DMS153 treated with DMSO at 0.1 percent for 48 hours (cell line): ENCODE data around the gene SMAD7.

Experiments used
- DNase-seq: peaks from one replicate; lab custom pipeline; 2025; ENCODE audit not compliant: unreplicated experiment; lab: John Stamatoyannopoulos, UW

The SMAD7 gene

GRCh38 chr18:48932822-48933510, 17.8 kb downstream of the SMAD7 start:
- DNase-seq = no peak

GRCh38 chr18:48932462-48932818, 18.3 kb downstream of the SMAD7 start:
- DNase-seq = no peak

- no peak for DNase-seq
Measured at GRCh38 chr18:48931680-48932461, 18.9 kb downstream of the SMAD7 start.

GRCh38 chr18:48930926-48931325, 19.8 kb downstream of the SMAD7 start:
- no peak for DNase-seq

GRCh38 chr18:48929941-48930713, 20.6 kb downstream of the SMAD7 start:
- DNase-seq = no peak

GRCh38 chr18:48929212-48929612, 21.6 kb downstream of the SMAD7 start:
- no peak for DNase-seq

- DNase-seq = peak; percentile 79
Measured at GRCh38 chr18:48928787-48929186, 22.0 kb downstream of the SMAD7 start.

GRCh38 chr18:48927286-48928080, 23.3 kb downstream of the SMAD7 start:
- DNase-seq = no peak

GRCh38 chr18:48926420-48926857, 24.3 kb downstream of the SMAD7 start:
- peak; percentile 57 for DNase-seq

GRCh38 chr18:48925491-48925780, 25.3 kb downstream of the SMAD7 start:
- no peak for DNase-seq

GRCh38 chr18:48924630-48925490, 25.9 kb downstream of the SMAD7 start:
- no peak for DNase-seq

GRCh38 chr18:48923746-48924629, 26.8 kb downstream of the SMAD7 start:
- DNase-seq = no peak

- no peak for DNase-seq
Measured at GRCh38 chr18:48922801-48923730, 27.7 kb downstream of the SMAD7 start.

GRCh38 chr18:48922226-48922800, 28.5 kb downstream of the SMAD7 start:
- DNase-seq = no peak

GRCh38 chr18:48921305-48922225, 29.2 kb downstream of the SMAD7 start:
- DNase-seq = no peak

GRCh38 chr18:48920408-48921038, 30.2 kb downstream of the SMAD7 start:
- no peak for DNase-seq
